Neural progenitor cell (in vitro differentiated cells): Measurements from ENCODE around the gene CFAP57.

Experiments used
- EZH2 ChIP-seq: fragments of 200-600 bp; sonication (generic); IDR thresholded peaks from 2 replicates; pipeline ENCODE4 v1.6.1; 2017; ENCODE audit warnings: antibody characterized with exemption, mild to moderate bottlenecking, moderate library complexity
- EZH2phosphoT487 ChIP-seq: fragments of 200-600 bp; sonication (generic); IDR thresholded peaks from 2 replicates; pipeline ENCODE4 v1.6.1; 2017; ENCODE audit warnings: antibody characterized with exemption
- TF ChIP-seq, protein P1 (sequence below): fragments of 200-600 bp; sonication (generic); IDR thresholded peaks from 2 replicates; pipeline ENCODE4 v1.5.1; 2017; ENCODE audit warnings: antibody characterized with exemption, mild to moderate bottlenecking

DNA sequence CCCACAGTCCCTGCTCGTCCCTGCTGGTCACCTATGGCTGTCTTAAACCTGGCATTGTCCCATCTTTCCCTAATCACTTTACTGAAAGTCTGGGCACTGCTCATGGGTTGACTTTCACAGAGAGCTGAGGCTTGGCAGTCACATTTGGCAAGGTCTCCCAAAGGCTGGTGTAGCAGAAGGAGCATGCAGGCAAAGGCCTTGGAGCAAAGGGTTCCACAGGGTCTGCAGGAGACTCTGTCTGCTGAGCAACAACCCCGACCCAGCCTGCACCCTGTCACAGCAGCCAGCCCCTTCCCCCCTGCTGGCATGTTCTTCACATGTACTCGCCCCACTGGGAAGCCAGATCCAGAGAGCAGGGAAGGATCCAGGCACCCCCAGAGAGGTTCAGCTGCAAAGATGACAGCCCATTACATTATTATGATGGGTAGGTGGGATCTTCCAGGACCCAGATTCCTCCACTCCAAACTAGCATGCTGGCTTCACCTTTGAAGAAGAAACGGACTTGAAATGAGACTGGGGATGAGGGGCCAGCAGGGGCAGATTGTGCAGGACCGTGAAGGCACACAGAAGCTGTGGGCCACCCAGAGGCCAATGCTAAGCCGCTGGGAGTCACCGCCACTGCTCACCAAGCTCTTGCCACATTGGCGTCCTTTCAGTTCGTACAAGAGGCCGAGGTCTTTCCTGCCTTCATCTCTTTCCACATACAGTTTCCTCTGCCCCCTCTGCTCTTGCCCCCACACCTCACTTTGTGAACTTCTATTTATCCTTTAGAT lies 83.5 kb downstream of the CFAP57 start:
- TF ChIP-seq, protein P1, sequence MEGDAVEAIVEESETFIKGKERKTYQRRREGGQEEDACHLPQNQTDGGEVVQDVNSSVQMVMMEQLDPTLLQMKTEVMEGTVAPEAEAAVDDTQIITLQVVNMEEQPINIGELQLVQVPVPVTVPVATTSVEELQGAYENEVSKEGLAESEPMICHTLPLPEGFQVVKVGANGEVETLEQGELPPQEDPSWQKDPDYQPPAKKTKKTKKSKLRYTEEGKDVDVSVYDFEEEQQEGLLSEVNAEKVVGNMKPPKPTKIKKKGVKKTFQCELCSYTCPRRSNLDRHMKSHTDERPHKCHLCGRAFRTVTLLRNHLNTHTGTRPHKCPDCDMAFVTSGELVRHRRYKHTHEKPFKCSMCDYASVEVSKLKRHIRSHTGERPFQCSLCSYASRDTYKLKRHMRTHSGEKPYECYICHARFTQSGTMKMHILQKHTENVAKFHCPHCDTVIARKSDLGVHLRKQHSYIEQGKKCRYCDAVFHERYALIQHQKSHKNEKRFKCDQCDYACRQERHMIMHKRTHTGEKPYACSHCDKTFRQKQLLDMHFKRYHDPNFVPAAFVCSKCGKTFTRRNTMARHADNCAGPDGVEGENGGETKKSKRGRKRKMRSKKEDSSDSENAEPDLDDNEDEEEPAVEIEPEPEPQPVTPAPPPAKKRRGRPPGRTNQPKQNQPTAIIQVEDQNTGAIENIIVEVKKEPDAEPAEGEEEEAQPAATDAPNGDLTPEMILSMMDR = no peak
- no peak for TF ChIP-seq EZH2phosphoT487
- no peak for TF ChIP-seq EZH2
